BJ (cell line): ENCODE results near the gene DHTKD1. TPM values are rescaled to one million over a fixed set of nuclear protein-coding genes. Genes with fewer than 3 reads are reported as not detected.

ENCODE experiments used
- CTCF ChIA-PET: fragments of 350-600 bp; formaldehyde crosslinking; extraction: SDS; loops from one replicate; lab custom pipeline; 2021; ENCODE audit warnings: antibody characterized with exemption, inconsistent platforms; lab: Yijun Ruan, JAX
- POLR2A ChIA-PET: fragments of 300-600 bp; sonication (Branson Sonifier 250); formaldehyde crosslinking; extraction: SDS; loops from one replicate; lab custom pipeline; 2021; ENCODE audit warnings: antibody characterized with exemption; lab: Charles Lee
- DNase-seq: peaks from one replicate; pipeline ENCODE4 v3.0.0-alpha.2; 2011; ENCODE audit warnings: low read depth
- H3K27me3 ChIP-seq: 2 replicates; pipeline ENCODE4 v1.6.0; 2011; ENCODE audit warnings: low read length; ENCODE audit not compliant: control insufficient read depth, insufficient read depth
- H3K36me3 ChIP-seq: 2 replicates; pipeline ENCODE4 v1.5.1; 2011; ENCODE audit warnings: low read length; ENCODE audit not compliant: control insufficient read depth, insufficient read depth
- H3K4me3 ChIP-seq: 2 replicates; pipeline ENCODE4 v1.5.1; 2011; ENCODE audit warnings: low read depth, mild to moderate bottlenecking, control low read depth, low read length
- CTCF ChIP-seq: IDR thresholded peaks from 2 replicates; pipeline ENCODE4 v1.5.1; 2011; ENCODE audit warnings: low read depth, mild to moderate bottlenecking, control low read depth, inconsistent platforms, low read length, moderate library complexity; ENCODE audit not compliant: insufficient read depth
- polyA minus RNA-seq: library from RNA; depleted of rRNA, polyadenylated mRNA; stranded (reverse); fragments of >200 nt; gene quantifications from 2 replicates; pipeline ENCODE4 v1.2.3, GENCODE V29; 2011; rRNA and poly(A)+ RNA removed
- polyA plus RNA-seq: library from polyadenylated mRNA; depleted of rRNA; stranded (reverse); fragments of >200 nt; gene quantifications from 2 replicates; pipeline ENCODE4 v1.2.3, GENCODE V29; 2011; rRNA removed

The DHTKD1 gene
- polyA plus RNA-seq, result 11.0 and 11.1 TPM in 2 replicates
- 55.7 and 70.2 TPM in 2 replicates for polyA minus RNA-seq

GRCh38 chr10:12068449-12069269 lies at the start of gene DHTKD1:
Gene DHTKD1, plus strand, starts transcription at chr10:12068954. Its CDS starts 80 bp downstream, at chr10:12069034.
- Histone ChIP-seq H3K27me3 (no peaks in the 10 kb centered on the region), H3K36me3 (no peaks in the 10 kb centered on the region), H3K4me3 (peak within 1 kb of the TSS; percentile 94)
- DNase-seq, result peak; percentile 92
- ChIA-PET CTCF (no interaction called here), POLR2A (interaction anchor here (0.8 kb wide), 1 partner anchor 25 kb away, joined by 3 read pairs; no protein-coding TSS in a partner anchor)
- peak; percentile 39 for TF ChIP-seq CTCF

- no peak for DNase-seq
- Histone ChIP-seq H3K36me3 (no peaks in the 10 kb centered on the region), H3K4me3 (no peak overlapping the region), H3K27me3 (no peaks in the 10 kb centered on the region)
- ChIA-PET POLR2A (no interaction called here), CTCF (interaction anchor here (0.7 kb wide), 1 partner anchor 14 kb away, joined by 3 read pairs; no protein-coding TSS in a partner anchor)
- TF ChIP-seq CTCF, result no peak
Measured at GRCh38 chr10:12019283-12019971, 49.3 kb upstream of the DHTKD1 start.

- TF ChIP-seq CTCF, result no peak
- no peaks in the 10 kb centered on the region for H3K36me3 ChIP-seq
- DNase-seq, result no peak
- no peak overlapping the region for H3K4me3 ChIP-seq
- ChIA-PET POLR2A (no interaction called here), CTCF (no interaction called here)
- no peaks in the 10 kb centered on the region for H3K27me3 ChIP-seq
Measured at GRCh38 chr10:12020574-12020973, 48.2 kb upstream of the DHTKD1 start.

GRCh38 chr10:12022580-12023257 lies 46.0 kb upstream of the DHTKD1 start:
- H3K36me3 ChIP-seq, result 0 out of 2 replicates have a peak, but pooled peaks cover 1% of the 10 kb centered on the region
- no peak overlapping the region for H3K4me3 ChIP-seq
- ChIA-PET POLR2A (no interaction called here), CTCF (no interaction called here)
- DNase-seq, result no peak
- no peaks in the 10 kb centered on the region for H3K27me3 ChIP-seq
- no peak for TF ChIP-seq CTCF
